HK-2 (cell line): Measurements from ENCODE around the gene ELL2.
"Not testable (repeated sequence)": the region's sequence is repeated elsewhere in the genome, so short reads cannot be mapped to it uniquely, and the experiment has no call there.

Experiments used
- DNase-seq: peaks from one replicate; pipeline ENCODE4 v3.0.0-alpha.2; 2018; ENCODE audit not compliant: unreplicated experiment

Gene ELL2

DNA sequence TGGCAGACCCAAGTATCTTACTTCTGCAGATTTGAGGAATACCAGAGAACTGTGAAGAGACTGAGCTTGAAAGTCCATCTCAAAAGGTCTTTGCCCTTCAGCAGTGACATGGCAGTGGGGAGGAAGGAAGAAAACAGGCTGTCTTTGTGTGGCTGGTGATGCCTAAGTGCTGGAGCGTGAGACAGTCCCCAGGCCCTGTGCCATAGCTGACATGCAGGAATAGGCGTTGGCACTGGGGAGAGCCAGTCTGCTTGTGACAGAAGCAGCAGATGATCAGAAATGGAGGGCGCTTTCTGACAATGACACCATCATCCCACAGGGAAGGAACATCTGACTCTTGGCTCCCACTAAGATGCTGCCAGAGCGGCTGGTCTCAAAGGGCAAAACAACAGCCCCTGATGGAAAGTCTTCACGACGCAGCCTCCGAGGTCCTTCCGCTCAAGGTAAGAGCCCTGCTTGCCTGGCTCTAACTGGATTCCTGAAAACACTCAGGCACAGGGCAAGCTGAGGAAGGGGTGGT lies 123.6 kb downstream of the ELL2 start:
- DNase-seq: no peak

DNA sequence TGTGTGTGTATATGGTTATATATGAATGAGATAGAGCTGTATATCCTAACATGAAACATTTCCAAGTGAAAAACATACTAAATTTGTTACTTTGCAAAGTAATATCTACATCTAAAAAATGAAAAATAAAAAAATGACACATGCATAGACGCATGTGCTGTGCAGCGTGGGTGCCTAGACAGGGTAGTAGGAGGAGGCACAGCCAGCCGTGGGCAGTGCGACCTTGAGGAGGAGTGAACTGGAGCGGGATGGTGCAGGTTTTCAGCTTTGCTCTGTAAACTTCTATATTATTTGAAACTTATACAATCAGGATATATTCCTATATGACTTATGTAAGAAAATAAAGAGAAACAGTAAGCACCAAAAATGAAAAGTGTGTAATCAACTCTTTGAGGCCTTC lies 124.2 kb downstream of the ELL2 start:
- DNase-seq: no peak

DNA sequence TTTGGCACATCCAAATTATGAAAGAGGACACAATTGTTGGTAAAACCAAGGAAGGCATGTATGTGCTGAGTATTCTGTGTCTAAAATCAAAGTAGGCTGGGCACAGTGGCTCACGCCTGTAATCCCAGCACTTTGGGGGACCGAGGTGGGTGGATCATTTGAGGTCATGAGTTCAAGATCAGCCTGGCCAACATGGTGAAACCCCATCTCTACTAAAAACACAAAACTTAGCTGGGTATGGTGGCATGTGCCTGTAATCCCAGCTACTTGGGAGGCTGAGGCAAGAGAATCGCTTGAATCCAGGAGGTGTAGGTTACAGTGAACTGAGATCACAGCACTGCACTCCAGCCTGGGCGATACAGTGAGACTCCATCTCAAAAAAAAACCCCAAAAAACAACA lies 124.7 kb downstream of the ELL2 start:
- not testable (repeated sequence) for DNase-seq

- no peak for DNase-seq
These were observed 125.1 kb downstream of the ELL2 start for GRCh38 chr5:95836544-95836943.

DNA sequence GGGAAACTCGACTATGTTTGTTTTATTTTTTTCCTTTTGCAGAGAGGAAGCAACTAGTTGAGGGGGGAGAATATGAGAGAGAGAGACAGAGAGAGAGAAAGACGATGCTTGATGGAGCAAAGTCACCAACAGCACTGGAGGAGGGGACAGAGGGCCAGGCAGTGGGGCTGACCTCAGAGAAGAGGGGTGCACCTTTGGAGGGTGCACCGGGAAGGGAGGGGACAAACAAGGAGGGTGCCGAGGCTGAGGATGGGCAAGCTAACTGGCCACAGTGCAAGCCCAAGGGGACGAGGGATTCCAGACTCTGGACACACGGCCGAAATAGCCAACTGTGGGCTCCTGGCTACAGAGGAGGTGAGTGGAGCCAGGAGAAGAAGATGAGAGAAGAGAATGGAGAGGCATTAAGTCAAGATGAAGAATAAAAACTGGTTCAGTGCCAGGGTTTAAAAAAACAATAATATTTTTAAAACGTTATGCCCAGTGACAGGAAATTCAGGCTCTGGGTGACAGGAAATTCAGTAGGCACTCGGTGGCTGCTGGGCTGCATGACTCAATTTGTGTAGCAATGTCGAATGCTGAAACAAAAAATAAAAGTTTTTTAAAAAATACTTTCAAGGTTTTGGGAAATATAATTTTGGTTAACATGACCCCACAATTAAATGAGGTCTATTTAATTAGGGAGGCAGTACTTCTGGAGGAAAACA lies 125.8 kb downstream of the ELL2 start:
- DNase-seq: no peak
